ENCODE results near the gene FGF12.

FGF12 gene

GRCh38 chr3:192433704-192434103 lies 293.6 kb downstream of the FGF12 start:
- FAIRE-seq (no peak), DNase-seq (ENCODE audit: insufficient read length, low spot score) (no peak)

- DNase-seq (ENCODE audit: insufficient read length, low spot score): no peak
- FAIRE-seq: no peak
Observed at GRCh38 chr3:192422997-192423342, 304.4 kb downstream of the FGF12 start.

GRCh38 chr3:192422321-192422996 lies 304.9 kb downstream of the FGF12 start:
- DNase-seq (ENCODE audit: insufficient read length, low spot score): no peak
- no peak for FAIRE-seq

- DNase-seq (ENCODE audit: insufficient read length, low spot score) (no peak), FAIRE-seq (no peak)
Observed at GRCh38 chr3:192419312-192419711, 308.0 kb downstream of the FGF12 start.

- FAIRE-seq (no peak), DNase-seq (ENCODE audit: insufficient read length, low spot score) (no peak)
Observed at GRCh38 chr3:192417559-192418055, 309.7 kb downstream of the FGF12 start.

- no peak for DNase-seq (ENCODE audit: insufficient read length, low spot score)
- no peak for FAIRE-seq
Observed at GRCh38 chr3:192417017-192417416, 310.3 kb downstream of the FGF12 start.

- DNase-seq (ENCODE audit: insufficient read length, low spot score) (no peak), FAIRE-seq (no peak)
Observed at GRCh38 chr3:192413461-192413860, 313.9 kb downstream of the FGF12 start.

- no peak for FAIRE-seq
- DNase-seq (ENCODE audit: insufficient read length, low spot score): no peak
Observed at GRCh38 chr3:192410684-192410960, 316.7 kb downstream of the FGF12 start.

- FAIRE-seq (no peak), DNase-seq (ENCODE audit: insufficient read length, low spot score) (no peak)
Observed at GRCh38 chr3:192409838-192410683, 317.3 kb downstream of the FGF12 start.

- FAIRE-seq (no peak), DNase-seq (ENCODE audit: insufficient read length, low spot score) (no peak)
Observed at GRCh38 chr3:192409201-192409837, 318.0 kb downstream of the FGF12 start.

- DNase-seq (ENCODE audit: insufficient read length, low spot score): no peak
Observed at GRCh38 chr3:192408647-192409200, 318.6 kb downstream of the FGF12 start.

GRCh38 chr3:192408007-192408646 lies 319.2 kb downstream of the FGF12 start:
- no peak for FAIRE-seq
- DNase-seq (ENCODE audit: insufficient read length, low spot score): no peak

More at GRCh38 chr3:192408647-192409200, 318.6 kb downstream of the FGF12 start:
- FAIRE-seq: no peak

GRCh38 chr3:192399767-192400166 lies 327.6 kb downstream of the FGF12 start:
- FAIRE-seq (no peak), DNase-seq (ENCODE audit: insufficient read length, low spot score) (no peak)

- FAIRE-seq (no peak), DNase-seq (ENCODE audit: insufficient read length, low spot score) (no peak)
Observed at GRCh38 chr3:192397012-192397411, 330.3 kb downstream of the FGF12 start.

- no peak for DNase-seq (ENCODE audit: insufficient read length, low spot score)
- FAIRE-seq: no peak
Observed at GRCh38 chr3:192395506-192395905, 331.8 kb downstream of the FGF12 start.

GRCh38 chr3:192392986-192393385 lies 334.4 kb downstream of the FGF12 start:
- FAIRE-seq (no peak), DNase-seq (ENCODE audit: insufficient read length, low spot score) (no peak)

- FAIRE-seq: no peak
- DNase-seq (ENCODE audit: insufficient read length, low spot score): no peak
Observed at GRCh38 chr3:192382861-192383260, 344.5 kb downstream of the FGF12 start.

GRCh38 chr3:192373586-192373985 lies 353.8 kb downstream of the FGF12 start:
- no peak for FAIRE-seq
- no peak for DNase-seq (ENCODE audit: insufficient read length, low spot score)

GRCh38 chr3:192373032-192373431 lies 354.3 kb downstream of the FGF12 start:
- no peak for FAIRE-seq

GRCh38 chr3:192372616-192373015 lies 354.7 kb downstream of the FGF12 start:
- FAIRE-seq: no peak
- no peak for DNase-seq (ENCODE audit: insufficient read length, low spot score)

More at GRCh38 chr3:192373032-192373431, 354.3 kb downstream of the FGF12 start:
- DNase-seq (ENCODE audit: insufficient read length, low spot score): no peak

GRCh38 chr3:192371870-192372400 lies 355.4 kb downstream of the FGF12 start:
- FAIRE-seq (no peak), DNase-seq (ENCODE audit: insufficient read length, low spot score) (no peak)
